Stimulated activated CD4-positive, alpha-beta T cell treated with anti-CD3 and anti-CD28 coated beads, Interleukin-1b, Interleukin-23, amount 100 ng/mL, for 48 hours (primary cell): ENCODE data around the gene SDC3.

Experiments
- DNase-seq: peaks from one replicate; pipeline ENCODE4 v3.0.0-alpha.2; 2020

The SDC3 gene

DNA sequence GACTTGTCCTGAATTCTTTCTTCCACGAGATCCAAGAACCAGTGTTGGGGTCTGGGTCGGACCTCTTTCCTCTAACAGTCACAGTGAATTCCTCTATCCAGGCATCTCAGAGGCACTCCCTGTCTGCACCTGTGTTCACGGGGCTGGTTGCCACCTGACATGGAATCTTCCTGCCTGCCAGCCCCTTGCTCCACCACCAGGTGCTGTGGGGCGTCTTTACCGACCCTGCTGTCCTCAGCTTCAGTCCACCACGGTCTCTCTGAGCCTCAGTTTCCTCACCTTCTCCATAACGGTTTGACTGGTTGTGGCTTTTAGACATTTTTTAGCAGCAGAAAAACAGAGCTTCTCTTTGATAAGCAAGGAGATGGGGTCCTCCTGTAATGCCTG, 62.7 kb downstream of the SDC3 start:
- no peak for DNase-seq

DNA sequence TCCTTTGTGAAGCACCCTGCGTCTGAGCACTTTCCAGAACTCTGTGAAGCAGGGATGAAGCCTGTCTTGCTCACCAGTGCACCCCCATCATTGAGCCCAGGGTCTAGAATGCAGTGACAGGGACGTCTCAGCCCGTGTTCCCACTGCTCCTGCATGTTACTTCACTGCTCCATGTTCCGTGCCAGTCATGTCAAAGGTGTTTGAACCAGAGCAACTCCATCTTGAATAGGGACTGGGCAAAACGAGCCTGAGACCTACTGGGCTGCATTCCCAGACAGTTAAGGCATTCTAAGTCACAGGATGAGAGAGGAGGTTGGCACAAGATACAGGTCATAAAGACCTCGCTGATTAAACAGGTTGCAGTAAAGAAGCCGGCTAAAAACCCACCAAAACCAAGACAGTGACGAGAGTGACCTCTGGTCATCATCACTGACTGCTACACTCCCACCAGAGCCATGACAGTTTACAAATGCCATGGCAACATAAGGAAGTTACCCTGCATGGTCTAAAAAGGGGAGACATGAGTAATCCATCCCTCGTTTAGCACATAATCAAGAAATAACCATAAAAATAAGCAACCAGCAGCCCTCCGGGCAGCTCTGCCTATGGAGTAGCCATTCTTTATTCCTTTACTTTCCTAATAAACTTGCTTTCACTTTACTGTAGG, 63.2 kb downstream of the SDC3 start:
- no peak for DNase-seq

DNA sequence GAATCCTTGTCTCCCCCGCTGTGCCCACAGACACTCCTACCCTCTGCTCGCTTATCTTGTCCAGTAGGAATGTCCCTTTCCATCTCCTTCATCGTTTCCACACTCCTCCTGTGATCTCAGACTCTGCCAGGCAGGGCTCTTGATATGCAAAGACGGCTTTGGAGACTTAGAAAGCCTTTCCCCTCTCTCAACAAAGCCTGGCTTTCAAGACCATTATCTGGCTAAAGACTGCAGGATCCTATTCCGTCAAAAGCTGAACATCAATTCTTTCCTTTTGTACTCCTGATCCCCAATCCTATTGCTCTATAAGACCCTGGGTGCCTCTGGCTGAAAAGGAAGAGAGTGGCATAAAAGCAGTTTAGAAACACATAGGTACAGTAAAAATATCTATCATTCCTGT, 63.9 kb downstream of the SDC3 start:
- no peak for DNase-seq

- DNase-seq, result no peak
Observed at GRCh38 chr1:30842697-30843354, 65.7 kb downstream of the SDC3 start.

- no peak for DNase-seq
Observed at GRCh38 chr1:30840904-30841598, 67.5 kb downstream of the SDC3 start.

GRCh38 chr1:30839827-30840359, 68.7 kb downstream of the SDC3 start:
- no peak for DNase-seq

- no peak for DNase-seq
Observed at GRCh38 chr1:30838996-30839395, 69.6 kb downstream of the SDC3 start.

DNA sequence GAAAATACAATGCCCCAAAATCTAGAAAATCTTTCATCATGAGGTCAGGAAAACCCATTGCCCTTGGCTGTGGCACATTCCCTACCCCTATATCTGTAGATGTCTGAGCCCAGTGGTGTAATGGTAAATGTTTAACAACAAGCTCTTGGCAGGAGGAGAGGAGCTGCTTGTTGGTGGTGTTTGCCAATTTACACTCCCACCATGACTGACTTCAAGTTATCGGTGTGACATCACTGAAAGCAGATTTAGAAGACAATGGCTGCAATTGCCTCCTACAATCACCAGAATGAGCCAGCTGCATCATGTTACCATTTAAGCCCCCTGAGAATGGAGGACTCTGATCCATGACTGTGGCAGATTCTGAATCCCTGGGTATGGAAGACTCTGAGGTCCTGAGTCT, 70.9 kb downstream of the SDC3 start:
- no peak for DNase-seq

GRCh38 chr1:30834253-30834652, 74.3 kb downstream of the SDC3 start:
- no peak for DNase-seq

DNA sequence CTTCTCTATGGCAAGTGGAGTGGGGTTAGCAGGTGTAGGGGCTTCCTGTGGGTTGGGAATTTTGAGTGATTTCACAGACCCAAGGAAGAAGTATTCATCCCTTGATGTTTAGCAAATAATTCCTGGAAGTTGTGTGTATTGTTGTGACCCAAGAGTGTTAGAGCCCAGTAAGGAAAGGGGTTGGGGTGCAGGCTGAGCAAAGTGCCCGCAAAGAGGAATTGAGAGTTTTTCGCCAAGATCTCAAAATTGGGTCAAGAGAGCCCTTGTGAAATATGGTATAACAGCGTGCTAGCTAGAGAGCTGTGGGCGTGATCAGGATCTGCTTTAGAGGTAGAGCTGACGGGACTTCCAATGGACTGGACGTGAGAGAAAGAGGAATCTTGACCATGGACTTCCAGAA, 78.0 kb downstream of the SDC3 start:
- no peak for DNase-seq

DNA sequence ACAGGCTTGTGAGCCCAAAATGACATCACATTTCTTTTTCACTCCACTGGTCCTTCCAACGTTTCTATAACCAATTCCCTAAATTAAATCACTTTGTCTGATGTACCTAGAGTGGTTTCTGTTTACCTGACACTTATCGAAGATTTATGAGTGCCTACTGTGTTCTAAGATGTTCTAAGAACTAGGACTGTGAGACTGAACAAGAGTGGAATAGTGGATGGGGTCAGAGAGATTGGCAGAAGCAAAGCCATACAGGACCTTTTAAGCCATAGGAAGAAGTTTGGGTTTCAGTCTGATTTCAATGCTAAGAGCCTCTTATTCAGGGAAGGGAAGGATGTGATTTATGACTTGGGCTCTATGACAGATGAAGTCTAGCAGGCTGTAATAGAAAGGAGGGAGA, 78.7 kb downstream of the SDC3 start:
- no peak for DNase-seq

- DNase-seq, result no peak
Observed at GRCh38 chr1:30824736-30825429, 83.7 kb downstream of the SDC3 start.

DNA sequence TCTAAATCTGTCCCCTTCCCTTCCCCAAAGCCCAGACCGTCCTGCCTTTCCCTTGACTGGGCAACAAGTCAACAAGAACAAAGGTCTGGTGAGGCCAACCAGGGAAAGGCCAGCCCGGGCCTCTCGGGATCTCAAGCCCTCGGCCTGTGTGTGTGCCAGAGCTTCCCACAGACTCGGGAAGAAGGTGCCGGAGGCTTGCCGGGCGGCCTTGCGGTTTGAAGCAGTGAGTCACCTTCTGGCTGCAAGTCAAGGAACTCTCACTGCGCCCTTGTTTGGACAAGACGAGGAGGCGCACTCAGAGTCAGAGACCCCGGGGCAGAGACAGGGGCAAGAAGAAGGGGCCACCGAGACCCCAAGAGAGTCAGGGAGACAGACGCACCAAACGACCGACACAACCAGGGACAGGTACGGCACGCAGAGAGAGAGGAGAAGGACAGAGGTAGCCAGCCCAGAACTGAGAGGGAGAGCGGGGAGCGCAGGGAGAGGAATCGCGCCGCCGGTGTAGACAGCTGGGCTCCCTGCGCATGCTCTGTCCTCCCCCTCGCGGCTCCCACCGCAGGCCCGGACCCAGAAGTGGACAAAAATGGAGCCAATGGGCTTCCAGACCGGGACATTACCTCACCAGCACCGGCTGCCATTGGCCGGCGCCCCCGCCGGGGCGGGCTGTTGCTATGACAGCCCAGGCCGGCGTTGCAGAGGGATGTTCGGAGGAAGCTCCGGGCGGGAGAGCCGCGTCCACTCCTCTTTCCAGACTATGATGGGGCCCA, 84.4 kb downstream of the SDC3 start:
- DNase-seq, result peak; percentile 61

GRCh38 chr1:30823627-30823968, 85.0 kb downstream of the SDC3 start:
- no peak for DNase-seq

DNA sequence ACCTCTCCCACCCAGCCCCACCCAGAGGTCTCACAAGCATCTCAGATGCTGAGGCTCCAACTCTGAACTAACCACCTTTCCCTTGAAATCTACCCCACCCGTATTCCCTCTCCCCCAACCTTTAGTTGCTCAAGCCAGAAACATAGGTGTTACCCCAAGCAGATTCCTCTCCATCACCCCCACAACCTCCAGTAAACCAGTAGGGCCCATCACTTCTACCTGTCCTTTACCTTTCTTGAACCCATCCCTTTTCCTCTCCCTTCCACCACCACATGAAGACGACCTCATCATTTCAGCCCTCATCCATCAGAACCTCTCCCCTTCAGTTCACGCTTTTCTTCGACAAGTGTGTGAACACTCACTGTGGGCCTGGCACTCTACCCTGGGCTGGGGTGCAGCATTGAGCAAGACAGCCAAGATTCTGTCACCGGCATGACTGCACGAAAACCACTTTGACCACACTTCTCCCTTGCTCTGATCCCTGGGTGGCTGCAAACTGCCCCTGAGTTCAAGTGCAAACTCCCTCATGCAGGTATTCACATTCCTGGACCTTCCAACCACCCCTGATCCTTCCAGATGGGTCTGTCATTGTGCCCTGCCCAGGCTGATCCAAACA, 85.5 kb downstream of the SDC3 start:
- DNase-seq, result no peak

DNA sequence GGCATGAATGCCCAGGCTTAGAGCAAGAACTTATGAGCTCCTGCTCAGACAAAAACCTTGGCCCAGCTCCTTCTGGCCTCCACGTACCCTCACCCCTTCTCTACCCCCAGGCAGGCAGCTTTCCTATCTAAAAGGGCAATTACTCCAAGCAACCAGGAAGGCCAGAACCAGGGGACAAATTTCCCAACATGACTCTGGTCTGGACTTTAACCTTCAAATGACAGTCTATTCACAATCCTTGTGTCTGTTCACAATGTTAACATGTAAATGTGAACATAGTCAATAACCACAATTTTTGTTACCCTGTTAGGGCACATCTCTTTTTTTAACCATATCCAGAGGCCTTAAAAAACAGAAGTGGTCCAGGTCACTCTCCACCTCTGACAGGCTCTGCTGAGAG, 86.6 kb downstream of the SDC3 start:
- no peak for DNase-seq

DNA sequence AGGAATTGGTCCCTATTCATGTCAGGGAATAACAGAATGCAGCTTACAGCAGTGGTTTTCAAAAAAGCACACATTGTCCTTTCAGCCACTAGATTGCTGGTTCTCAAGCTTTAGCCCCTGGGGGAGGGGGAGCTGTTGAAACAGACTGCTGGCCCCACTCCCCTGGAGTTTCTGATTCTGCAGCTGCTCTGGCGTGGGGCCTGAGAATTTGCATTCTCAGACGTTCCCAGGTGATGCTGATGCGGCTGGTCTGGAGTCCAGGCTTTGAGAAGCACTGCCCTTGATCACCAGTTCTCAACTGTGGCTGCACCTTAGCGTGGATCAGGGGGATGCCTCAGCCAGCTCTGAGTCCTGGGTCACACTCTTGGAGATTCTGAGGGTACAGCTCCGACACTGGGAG, 88.3 kb downstream of the SDC3 start:
- no peak for DNase-seq
